Thoracic aorta (tissue), 2 donors: Measurements from ENCODE around the gene DMGDH. TPM values are rescaled to one million over a fixed set of nuclear protein-coding genes. Genes with fewer than 3 reads are reported as not detected.

Experiments
- ATAC-seq: fragments of 150-250 bp; one replicate; pipeline ENCODE4 v1.8.0; 2017; ENCODE audit warnings: low read depth; ENCODE audit not compliant: insufficient number of reproducible peaks, low FRiP score
- DNase-seq: peaks from one replicate; pipeline ENCODE4 v3.0.0-alpha.2; 2020; ENCODE audit warnings: low spot score
- H3K27ac ChIP-seq, 2 donors: fragments of 200-600 bp; sonication (generic); 1 replicate in 1 of 2; 2 replicates in 1 of 2; pipeline ENCODE4 v1.5.1; 2016; ENCODE audit warnings: mild to moderate bottlenecking in 2 of 2, moderate library complexity in 2 of 2
- H3K27me3 ChIP-seq: fragments of 200-600 bp; sonication (generic); replicated peaks from 2 replicates; pipeline ENCODE4 v1.6.0; 2016; ENCODE audit warnings: mild to moderate bottlenecking; ENCODE audit not compliant: insufficient read depth
- H3K36me3 ChIP-seq: fragments of 200-600 bp; sonication (generic); one replicate; pipeline ENCODE4 v1.5.1; 2016
- H3K4me1 ChIP-seq, 2 donors: fragments of 200-600 bp; sonication (generic); 1 replicate in 1 of 2; 2 replicates in 1 of 2; pipeline versions ENCODE4 v1.5.1 to v1.6.0; 2016; ENCODE audit warnings: low read depth in 2 of 2, mild to moderate bottlenecking in 1 of 2; ENCODE audit not compliant: control insufficient read depth in 1 of 2
- H3K4me3 ChIP-seq: fragments of 200-600 bp; sonication (generic); 2 replicates; pipeline ENCODE4 v1.5.1; 2016; ENCODE audit warnings: mild to moderate bottlenecking
- H3K9me3 ChIP-seq: fragments of 200-600 bp; sonication (generic); 2 replicates; pipeline ENCODE4 v1.5.1; 2016
- CTCF ChIP-seq: fragments of 200-600 bp; sonication (generic); IDR thresholded peaks from one replicate; pipeline ENCODE4 v1.5.1; 2019; ENCODE audit warnings: antibody characterized with exemption
- total RNA-seq, 2 donors: library from RNA; depleted of rRNA; stranded (reverse); fragments of >200 nt; gene quantifications; one replicate each; pipeline versions ENCODE4 v1.1.0 to v1.2.3, GENCODE V29; 2016

The DMGDH gene
- total RNA-seq, 2 donors from 2014 or later: 0.85 to 0.95 TPM

DNA sequence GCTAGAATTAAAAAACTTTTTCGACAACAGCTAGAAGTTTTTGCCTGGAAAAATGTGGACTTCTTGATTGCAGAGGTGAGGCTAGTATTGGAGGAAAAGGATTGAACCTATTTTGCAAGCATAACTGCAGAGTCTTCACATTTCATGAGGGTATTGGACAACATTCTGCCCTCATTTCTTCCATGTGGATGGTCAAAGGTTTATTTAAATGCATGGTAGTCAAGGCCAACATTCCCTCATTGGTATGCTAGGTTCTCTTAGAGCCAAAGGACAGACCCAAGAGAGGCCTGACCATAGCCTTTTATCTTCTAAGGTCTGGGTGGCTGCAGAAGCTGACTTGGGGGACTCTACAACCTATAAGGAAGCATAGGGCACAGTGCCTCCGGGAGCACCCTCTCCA is 11.3 kb upstream of the DMGDH start:
- ATAC-seq (no peak), DNase-seq (no peak)
- Histone ChIP-seq H3K9me3 (no peaks in the 10 kb centered on the region), H3K27me3 (no peaks in the 10 kb centered on the region), H3K27ac (no peak overlapping the region), H3K4me1 (peaks cover 0 to 5% of the 10 kb centered on the region in 2 donors), H3K36me3 (peaks cover 4% of the 10 kb centered on the region), H3K4me3 (no peak overlapping the region)
- TF ChIP-seq CTCF: no peak

DNA sequence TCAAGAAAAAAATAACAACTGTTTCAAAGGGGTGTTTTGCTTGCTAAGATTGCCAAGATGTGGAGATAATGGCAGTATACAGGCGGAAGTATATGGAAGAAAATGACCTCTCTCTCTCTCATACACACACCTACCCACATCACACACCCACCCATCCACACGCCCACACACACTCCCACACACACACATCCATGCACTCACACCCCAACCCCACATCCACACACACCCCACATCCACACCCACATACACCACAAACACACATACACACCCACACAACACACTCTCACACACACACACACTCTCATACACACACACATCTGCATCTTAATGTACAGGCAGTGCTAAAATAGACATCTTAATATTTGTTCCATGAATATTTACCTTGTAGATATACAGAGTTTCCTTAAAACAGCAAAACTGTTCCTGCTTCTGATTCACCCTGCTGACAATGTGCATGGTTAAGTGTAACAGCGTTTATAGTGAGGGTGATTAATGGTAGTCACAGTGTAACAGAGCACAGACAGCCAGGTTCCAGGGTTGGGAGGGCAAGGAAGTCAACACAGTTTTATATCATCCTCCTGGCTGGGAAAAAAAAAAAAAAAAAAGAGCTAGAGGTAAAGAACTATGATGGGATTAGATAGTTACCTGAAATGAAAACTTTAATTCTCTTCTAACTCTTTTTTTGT is 8.3 kb upstream of the DMGDH start:
- Histone ChIP-seq H3K4me3 (no peak overlapping the region), H3K27ac (no peak overlapping the region), H3K27me3 (no peaks in the 10 kb centered on the region), H3K4me1 (peaks cover 0 to 5% of the 10 kb centered on the region in 2 donors), H3K36me3 (peaks cover 4% of the 10 kb centered on the region), H3K9me3 (no peaks in the 10 kb centered on the region)
- no peak for TF ChIP-seq CTCF
- DNase-seq (no peak), ATAC-seq (no peak)

- peaks cover 4% of the 10 kb centered on the region for H3K36me3 ChIP-seq
- no peaks in the 10 kb centered on the region for H3K27me3 ChIP-seq
- ATAC-seq: no peak
- H3K27ac ChIP-seq: no peak overlapping the region
- no peak for TF ChIP-seq CTCF
- peaks cover 0 to 5% of the 10 kb centered on the region in 2 donors for H3K4me1 ChIP-seq
- H3K4me3 ChIP-seq: no peak overlapping the region
- H3K9me3 ChIP-seq: no peaks in the 10 kb centered on the region
- no peak for DNase-seq
These were observed 7.3 kb upstream of the DMGDH start for GRCh38 chr5:79076819-79077218.

GRCh38 chr5:79075646-79076426 is 6.4 kb upstream of the DMGDH start:
- DNase-seq (no peak), ATAC-seq (no peak)
- H3K27ac ChIP-seq: no peak overlapping the region
- H3K36me3 ChIP-seq: peaks cover 2% of the 10 kb centered on the region
- no peaks in the 10 kb centered on the region for H3K9me3 ChIP-seq
- TF ChIP-seq CTCF: no peak
- peaks cover 0 to 5% of the 10 kb centered on the region in 2 donors for H3K4me1 ChIP-seq
- no peaks in the 10 kb centered on the region for H3K27me3 ChIP-seq
- H3K4me3 ChIP-seq: no peak overlapping the region

DNA sequence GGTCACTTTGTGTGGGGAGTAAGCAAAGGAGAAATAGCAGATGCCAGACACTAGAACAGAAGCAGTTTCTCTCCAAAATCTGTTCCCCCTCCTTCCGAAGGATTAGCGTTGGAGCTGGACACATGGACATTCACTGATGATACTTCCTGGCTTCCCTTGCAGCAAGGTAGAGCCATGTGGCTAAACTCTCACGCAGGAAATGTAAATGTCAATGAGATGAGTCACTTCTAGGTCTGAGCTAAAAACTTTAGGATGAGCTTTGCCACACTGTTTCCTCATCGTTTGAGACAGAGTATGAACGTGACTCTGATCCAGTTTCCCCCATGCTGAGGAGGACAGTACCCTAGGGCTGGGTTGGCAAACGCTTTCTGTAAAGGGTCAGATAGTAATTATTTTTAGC is 5.2 kb upstream of the DMGDH start:
- H3K36me3 ChIP-seq: no peaks in the 10 kb centered on the region
- peaks cover 0 to 12% of the 10 kb centered on the region in 2 donors for H3K4me1 ChIP-seq
- H3K27ac ChIP-seq: no peak overlapping the region
- DNase-seq (no peak), ATAC-seq (no peak)
- no peak overlapping the region for H3K4me3 ChIP-seq
- no peak for TF ChIP-seq CTCF
- no peaks in the 10 kb centered on the region for H3K9me3 ChIP-seq
- H3K27me3 ChIP-seq: no peaks in the 10 kb centered on the region
